Epithelial cell of esophagus (primary cell): Measurements from ENCODE around the gene HNRNPC.
"Not testable (repeated sequence)": the region's sequence is repeated elsewhere in the genome, so short reads cannot be mapped to it uniquely, and the experiment has no call there.

Source experiments
- DNase-seq: peaks from one replicate; pipeline ENCODE4 v3.0.0; 2010; ENCODE audit warnings: low read depth
- H3K4me3 ChIP-seq: 2 replicates; pipeline ENCODE4 v1.5.1; 2011; ENCODE audit warnings: mild to moderate bottlenecking, low read length, control low read depth
- TF ChIP-seq, protein P1 (sequence below): IDR thresholded peaks from 2 replicates; pipeline ENCODE4 v1.5.1; 2011; ENCODE audit warnings: low read depth, mild to moderate bottlenecking, low read length, control low read depth, inconsistent platforms; ENCODE audit not compliant: insufficient read depth; ENCODE audit errors: missing control alignments

Gene HNRNPC

DNA sequence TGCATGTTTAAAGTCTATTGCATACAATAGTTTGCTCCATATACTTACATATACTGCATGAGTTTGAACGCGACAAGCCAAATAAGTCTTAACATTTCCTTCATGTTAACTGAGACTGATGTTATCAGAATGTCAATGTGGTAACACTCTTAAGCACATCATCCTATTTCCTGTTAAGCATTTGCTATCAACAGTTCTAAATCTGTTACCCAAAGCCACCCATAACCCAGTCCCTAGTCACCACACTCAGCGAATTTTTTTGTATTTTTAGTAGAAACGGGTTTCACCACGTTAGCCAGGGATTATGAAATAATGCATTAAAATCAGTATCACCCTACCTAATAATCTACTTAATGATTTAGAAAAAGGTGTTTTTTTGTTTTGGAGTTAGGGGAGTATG, 39.4 kb downstream of the HNRNPC start:
- DNase-seq = no peak
- TF ChIP-seq, protein P1, sequence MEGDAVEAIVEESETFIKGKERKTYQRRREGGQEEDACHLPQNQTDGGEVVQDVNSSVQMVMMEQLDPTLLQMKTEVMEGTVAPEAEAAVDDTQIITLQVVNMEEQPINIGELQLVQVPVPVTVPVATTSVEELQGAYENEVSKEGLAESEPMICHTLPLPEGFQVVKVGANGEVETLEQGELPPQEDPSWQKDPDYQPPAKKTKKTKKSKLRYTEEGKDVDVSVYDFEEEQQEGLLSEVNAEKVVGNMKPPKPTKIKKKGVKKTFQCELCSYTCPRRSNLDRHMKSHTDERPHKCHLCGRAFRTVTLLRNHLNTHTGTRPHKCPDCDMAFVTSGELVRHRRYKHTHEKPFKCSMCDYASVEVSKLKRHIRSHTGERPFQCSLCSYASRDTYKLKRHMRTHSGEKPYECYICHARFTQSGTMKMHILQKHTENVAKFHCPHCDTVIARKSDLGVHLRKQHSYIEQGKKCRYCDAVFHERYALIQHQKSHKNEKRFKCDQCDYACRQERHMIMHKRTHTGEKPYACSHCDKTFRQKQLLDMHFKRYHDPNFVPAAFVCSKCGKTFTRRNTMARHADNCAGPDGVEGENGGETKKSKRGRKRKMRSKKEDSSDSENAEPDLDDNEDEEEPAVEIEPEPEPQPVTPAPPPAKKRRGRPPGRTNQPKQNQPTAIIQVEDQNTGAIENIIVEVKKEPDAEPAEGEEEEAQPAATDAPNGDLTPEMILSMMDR = no peak
- no peak overlapping the region for H3K4me3 ChIP-seq

DNA sequence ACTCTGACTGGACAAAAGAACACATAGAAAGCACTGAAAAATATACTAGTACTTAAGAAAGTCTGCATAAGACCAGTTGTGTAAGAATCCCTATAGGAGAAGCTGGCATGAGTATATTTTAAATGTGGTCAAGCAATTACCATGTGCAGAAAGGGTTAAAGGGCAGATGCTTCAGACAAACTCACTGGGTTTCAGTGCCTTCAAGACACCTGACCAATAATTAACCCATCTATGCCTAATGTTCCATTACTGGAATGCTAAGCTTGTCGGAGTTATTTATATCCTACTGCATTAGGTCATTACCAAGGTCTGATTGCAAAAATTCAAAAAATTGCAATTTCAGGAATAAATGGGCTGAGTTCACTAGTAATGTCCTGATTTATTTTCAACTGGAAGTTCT, 41.3 kb downstream of the HNRNPC start:
- H3K4me3 ChIP-seq = no peak overlapping the region
- TF ChIP-seq, protein P1 = no peak
- DNase-seq = no peak

DNA sequence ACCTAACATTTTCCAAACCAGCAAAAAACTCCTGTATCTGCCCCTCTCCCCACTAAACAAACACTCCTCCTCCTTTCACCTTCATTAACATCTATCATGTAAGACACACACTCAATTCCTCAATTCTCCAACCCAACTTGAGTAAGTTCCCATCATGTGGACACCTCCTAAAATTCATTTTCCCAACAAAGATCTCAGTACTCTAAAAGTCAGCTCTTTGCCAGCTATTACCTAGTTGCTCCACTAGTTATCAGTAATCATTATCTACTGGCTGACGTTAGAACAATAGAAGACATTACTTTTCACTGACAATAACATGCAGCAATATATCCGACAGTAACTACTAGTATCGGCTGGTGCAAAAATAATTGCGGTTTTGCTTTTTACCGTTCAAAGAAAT, 42.1 kb downstream of the HNRNPC start:
- DNase-seq = no peak
- H3K4me3 ChIP-seq = no peak overlapping the region
- TF ChIP-seq, protein P1 = no peak

DNA sequence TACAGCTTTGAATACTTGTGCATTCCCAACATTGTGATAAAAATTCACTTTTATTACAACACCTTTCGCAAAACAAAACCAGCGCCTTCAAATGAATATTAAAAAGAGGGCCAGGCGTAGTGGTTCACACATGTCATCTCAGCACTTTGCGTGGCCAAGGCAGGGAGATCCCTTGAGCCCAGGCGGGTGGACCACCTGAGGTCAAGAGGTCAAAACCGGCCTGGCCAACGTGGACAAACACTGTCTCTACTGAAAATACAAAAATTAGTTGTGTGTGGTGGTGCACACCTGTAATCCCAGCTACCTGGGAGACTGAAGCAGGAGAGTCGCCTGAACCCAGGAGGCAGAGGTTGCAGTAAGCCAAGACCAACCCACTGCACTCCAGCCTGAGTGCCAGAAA, 42.8 kb downstream of the HNRNPC start:
- no peak for DNase-seq
- H3K4me3 ChIP-seq = no peak overlapping the region

DNA sequence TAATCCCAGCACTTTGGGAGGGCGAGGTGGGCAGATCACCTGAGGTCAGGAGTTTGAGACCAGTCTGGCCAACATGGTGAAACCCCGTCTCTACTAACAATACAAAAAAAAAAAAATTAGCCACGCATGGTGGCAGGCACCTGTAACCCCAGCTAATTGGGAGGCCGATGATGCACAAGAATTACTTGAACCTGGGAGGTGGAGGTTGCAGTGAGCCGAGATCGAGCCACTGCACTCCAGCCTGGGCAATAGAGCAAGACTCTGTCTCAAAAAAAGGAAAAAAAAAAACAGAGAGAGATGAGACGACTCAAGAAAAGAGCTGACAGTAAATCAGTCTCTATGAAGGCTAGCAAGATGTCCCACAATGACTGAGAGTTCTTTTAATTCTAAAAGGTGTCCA, 44.1 kb downstream of the HNRNPC start:
- DNase-seq, H3K4me3 ChIP-seq: not testable (repeated sequence)

More for the DNA sequence above, 42.8 kb downstream of the HNRNPC start:
- TF ChIP-seq, protein P1 = no peak

DNA sequence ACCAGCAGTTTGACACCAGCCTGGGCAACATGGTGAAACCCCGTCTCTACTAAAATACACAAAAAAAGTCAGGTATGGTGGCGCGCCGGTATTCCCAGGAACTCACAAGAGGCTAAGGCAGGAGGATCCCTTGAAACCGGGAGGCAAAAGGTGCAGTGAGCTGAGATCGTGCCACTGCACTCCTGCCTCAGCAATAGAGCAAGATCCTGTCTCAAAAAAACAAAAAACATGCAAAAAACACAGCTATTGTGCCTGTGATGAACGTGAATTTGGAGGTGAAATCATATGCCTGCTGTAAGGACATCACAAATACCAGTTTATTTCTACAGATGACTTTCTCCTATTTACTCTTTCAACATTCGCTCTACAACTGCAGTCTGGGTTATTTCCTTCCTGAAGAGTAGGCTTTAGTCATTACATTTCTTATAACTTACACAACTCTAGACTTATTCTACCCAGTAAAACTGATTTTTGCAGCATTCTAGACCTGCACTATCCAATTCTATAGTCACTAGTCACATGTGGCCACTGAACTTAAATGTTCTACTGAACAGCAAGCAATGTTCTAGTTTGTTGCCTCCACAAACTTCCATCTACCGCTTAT, 48.3 kb downstream of the HNRNPC start:
- DNase-seq = peak; percentile 14
- H3K4me3 ChIP-seq = no peak overlapping the region
- TF ChIP-seq, protein P1 = no peak

DNA sequence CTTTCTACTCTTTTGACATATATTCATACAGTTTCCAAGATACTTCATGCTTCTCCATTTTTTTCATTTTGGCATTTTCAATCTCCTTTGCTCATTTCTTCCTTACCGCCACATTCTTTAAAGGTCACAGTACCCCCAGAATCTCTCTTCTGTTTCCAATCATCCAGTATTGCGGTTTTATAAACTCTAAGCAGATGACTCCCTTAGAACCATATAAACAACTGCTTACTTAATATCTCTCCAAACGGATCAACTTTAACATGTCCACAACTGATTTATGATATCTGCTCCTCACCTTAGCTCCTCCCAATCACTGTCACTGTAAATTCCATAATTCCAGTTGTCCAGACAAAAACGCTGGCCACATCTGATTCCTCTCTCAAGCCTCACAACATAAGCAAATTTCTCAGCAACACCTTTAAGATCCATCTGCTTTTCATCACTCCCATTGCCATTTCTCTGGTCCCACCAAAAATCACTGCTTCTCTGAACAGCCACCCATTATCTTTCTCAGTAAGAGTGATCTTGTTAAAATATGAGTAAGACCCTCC, 49.6 kb downstream of the HNRNPC start:
- H3K4me3 ChIP-seq = no peak overlapping the region
- DNase-seq = no peak
- TF ChIP-seq, protein P1 = no peak
